Measurements from ENCODE around the gene TNNI3. TPM values are rescaled to one million over a fixed set of nuclear protein-coding genes. Genes with fewer than 3 reads are reported as not detected.
"Not testable (repeated sequence)": the region's sequence is repeated elsewhere in the genome, so short reads cannot be mapped to it uniquely, and the experiment has no call there.

Gene TNNI3
- total RNA-seq, 1 donor from 2014 or later, result not detected

DNA sequence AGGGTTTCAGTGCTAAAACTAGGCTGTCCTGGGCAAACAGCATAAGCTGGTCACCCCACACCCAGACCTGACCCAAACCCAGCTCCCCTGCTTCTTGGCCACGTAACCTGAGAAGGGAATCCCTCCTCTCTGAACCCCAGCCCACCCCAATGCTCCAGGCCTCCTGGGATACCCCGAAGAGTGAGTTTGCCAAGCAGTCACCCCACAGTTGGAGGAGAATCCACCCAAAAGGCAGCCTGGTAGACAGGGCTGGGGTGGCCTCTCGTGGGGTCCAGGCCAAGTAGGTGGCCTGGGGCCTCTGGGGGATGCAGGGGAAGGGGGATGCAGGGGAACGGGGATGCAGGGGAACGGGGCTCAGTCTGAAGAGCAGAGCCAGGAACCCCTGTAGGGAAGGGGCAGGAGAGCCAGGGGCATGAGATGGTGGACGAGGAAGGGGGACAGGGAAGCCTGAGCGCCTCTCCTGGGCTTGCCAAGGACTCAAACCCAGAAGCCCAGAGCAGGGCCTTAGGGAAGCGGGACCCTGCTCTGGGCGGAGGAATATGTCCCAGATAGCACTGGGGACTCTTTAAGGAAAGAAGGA is 42.9 kb downstream of the TNNI3 start:
- no peak for DNase-seq (ENCODE audit: extremely low read depth, low read depth, low spot score)

DNA sequence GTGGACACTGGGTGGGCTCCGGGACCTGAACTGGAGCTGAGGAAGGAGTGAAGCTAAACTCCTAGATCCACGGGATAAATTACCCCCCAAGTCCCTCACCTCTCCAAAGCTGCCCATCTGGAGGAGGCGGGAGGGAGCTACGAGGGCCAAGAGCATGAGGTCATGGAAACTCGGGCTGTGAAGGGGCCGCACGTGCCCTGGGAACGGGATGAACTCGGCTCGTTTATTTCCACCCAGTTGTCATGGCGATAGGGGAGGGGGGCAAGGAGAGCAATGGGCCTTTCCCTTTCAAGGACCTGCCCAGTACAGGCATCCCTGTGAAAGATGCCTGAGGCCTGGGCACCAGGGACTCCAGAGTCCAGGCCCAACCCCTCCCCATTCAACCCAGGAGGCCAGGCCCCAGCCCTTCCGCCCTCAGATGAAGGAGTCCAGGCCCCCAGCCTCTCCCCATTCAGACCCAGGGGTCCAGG is 43.9 kb downstream of the TNNI3 start:
- DNase-seq (ENCODE audit: extremely low read depth, low read depth, low spot score), result no peak

GRCh38 chr19:55112777-55113569 is 44.6 kb downstream of the TNNI3 start:
- DNase-seq (ENCODE audit: extremely low read depth, low read depth, low spot score), result no peak

GRCh38 chr19:55112246-55112776 is 45.2 kb downstream of the TNNI3 start:
- no peak for DNase-seq (ENCODE audit: extremely low read depth, low read depth, low spot score)

- no peak for DNase-seq (ENCODE audit: extremely low read depth, low read depth, low spot score)
These were observed 46.2 kb downstream of the TNNI3 start for GRCh38 chr19:55111238-55111831.

- no peak for DNase-seq (ENCODE audit: extremely low read depth, low read depth, low spot score)
These were observed 47.8 kb downstream of the TNNI3 start for GRCh38 chr19:55109527-55110291.

DNA sequence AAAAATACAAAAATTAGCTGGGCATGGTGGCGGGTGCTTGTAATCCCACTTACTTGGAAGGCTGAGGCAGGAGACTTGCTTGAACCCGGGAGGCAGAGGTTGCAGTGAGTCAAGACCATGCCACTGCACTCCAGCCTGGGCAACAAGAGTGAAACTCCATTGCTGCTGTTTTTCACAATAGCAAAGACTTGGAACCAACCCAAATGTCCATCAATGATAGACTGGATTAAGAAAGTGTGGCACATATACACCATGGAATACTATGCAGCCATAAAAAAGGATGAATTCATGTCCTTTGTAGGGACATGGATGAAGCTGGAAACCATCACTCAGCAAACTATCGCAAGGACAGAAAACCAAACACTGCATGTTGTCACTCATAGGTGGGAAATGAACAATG is 50.3 kb downstream of the TNNI3 start:
- DNase-seq (ENCODE audit: extremely low read depth, low read depth, low spot score), result not testable (repeated sequence)

DNA sequence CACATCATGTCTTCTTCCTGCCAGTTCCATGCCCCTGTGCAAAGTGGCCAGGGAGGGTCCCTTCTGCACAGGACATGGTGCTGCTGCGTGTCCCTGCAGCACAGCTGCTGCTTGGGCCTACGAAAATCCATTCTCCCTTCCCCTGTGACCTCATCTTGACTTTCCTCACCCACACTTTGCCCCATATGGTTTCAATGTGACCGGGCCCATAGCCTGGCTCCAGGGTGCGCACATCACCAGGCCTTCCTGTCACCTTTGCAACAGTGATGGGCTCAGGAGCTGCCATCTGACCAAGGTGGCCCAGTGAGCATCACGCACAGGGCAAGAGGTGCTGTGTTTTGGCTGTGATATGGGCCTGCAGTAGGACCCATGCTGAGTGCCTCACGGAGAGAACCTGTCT is 50.9 kb downstream of the TNNI3 start:
- no peak for DNase-seq (ENCODE audit: extremely low read depth, low read depth, low spot score)

DNA sequence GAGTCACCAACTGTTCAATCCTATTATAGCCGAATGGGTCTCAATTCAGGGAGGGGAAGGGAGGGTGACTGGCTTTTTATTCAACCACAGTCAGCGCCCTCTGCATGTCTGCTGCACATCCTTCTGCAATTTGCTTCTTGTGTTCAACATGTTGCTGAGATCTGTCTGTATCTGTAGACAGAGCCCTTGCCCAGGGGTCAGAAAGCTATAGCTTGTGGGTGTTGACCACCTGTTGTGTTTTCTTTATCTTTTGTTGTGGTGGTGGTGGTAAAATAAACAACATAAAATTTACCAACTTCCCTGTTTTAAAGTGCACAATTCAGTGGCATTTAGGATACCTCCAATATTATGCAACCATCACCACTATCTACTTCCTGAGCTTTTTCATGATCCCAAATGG is 52.3 kb downstream of the TNNI3 start:
- DNase-seq (ENCODE audit: extremely low read depth, low read depth, low spot score), result no peak

GRCh38 chr19:55103190-55103589 is 54.3 kb downstream of the TNNI3 start:
- no peak for DNase-seq (ENCODE audit: extremely low read depth, low read depth, low spot score)

Other genes starting within 250 kb of the TNNI3 start
- gene NLRP7, start 210.2 kb downstream of the TNNI3 start, total RNA-seq, result not detected in 2 replicates
- gene NLRP2, start 191.4 kb downstream of the TNNI3 start, total RNA-seq, result 12.3 and 15.1 TPM in 2 replicates
- not detected in 2 replicates for gene GP6, start 119.5 kb downstream of the TNNI3 start, total RNA-seq
- 7.5 and 13.1 TPM in 2 replicates for gene RDH13, start 94.6 kb downstream of the TNNI3 start, total RNA-seq
- 10.6 and 20.4 TPM in 2 replicates for gene EPS8L1, start 81.9 kb downstream of the TNNI3 start, total RNA-seq
- 108 and 137 TPM in 2 replicates for gene PPP1R12C, start 40.1 kb downstream of the TNNI3 start, total RNA-seq
- gene TNNT1, start 8.5 kb downstream of the TNNI3 start, total RNA-seq, result 1.5 TPM in 1 of 2 replicates, not detected in the other
- gene DNAAF3, start 8.9 kb upstream of the TNNI3 start, total RNA-seq, result 1.6 and 1.7 TPM in 2 replicates
- gene SYT5, start 22.6 kb upstream of the TNNI3 start, total RNA-seq, result 0.06 and 0.92 TPM in 2 replicates
- gene PTPRH, start 51.8 kb upstream of the TNNI3 start, total RNA-seq, result 0.29 and 1.8 TPM in 2 replicates
- gene TMEM86B, start 71.0 kb upstream of the TNNI3 start, total RNA-seq, result 1.5 and 2.8 TPM in 2 replicates
- gene PPP6R1, start 101.3 kb upstream of the TNNI3 start, total RNA-seq, result 49.6 and 66.3 TPM in 2 replicates
- 30.5 and 36.0 TPM in 2 replicates for gene HSPBP1, start 122.4 kb upstream of the TNNI3 start, total RNA-seq
- gene BRSK1, start 126.3 kb upstream of the TNNI3 start, total RNA-seq, result 1.2 and 3.0 TPM in 2 replicates
- not detected in 2 replicates for gene TMEM150B, start 167.6 kb upstream of the TNNI3 start, total RNA-seq
- 8.0 and 12.8 TPM in 2 replicates for gene KMT5C, start 182.1 kb upstream of the TNNI3 start, total RNA-seq
- not detected in 2 replicates for gene COX6B2, start 197.0 kb upstream of the TNNI3 start, total RNA-seq
- gene GARIN5B, start 205.5 kb upstream of the TNNI3 start, total RNA-seq, result not detected in 2 replicates
- gene IL11, start 212.7 kb upstream of the TNNI3 start, total RNA-seq, result 3.1 and 6.8 TPM in 2 replicates
- gene TMEM190, start 219.1 kb upstream of the TNNI3 start, total RNA-seq, result not detected in 2 replicates
- 0.58 and 1.3 TPM in 2 replicates for gene TMEM238, start 226.6 kb upstream of the TNNI3 start, total RNA-seq
- 597 and 618 TPM in 2 replicates for gene RPL28, start 228.2 kb upstream of the TNNI3 start, total RNA-seq

Data from glomerular endothelial cell (primary cell).